HepG2 (cell line): ENCODE results near the gene DDX46. TPM values are rescaled to one million over a fixed set of nuclear protein-coding genes. Genes with fewer than 3 reads are reported as not detected.

Experiments
- ATF2 ChIP-seq: sonication (generic); formaldehyde crosslinking; IDR thresholded peaks from 2 replicates; pipeline ENCODE4 v1.4.0; 2020; ENCODE audit warnings: missing genetic modification reagents
- ATF4 ChIP-seq, 2 experiments: fragments of 450-650 bp in 1 of 2; sonication (generic) in 1 of 2; formaldehyde crosslinking; IDR thresholded peaks; 2 replicates each; pipeline versions ENCODE4 v1.5.0 to v1.8.0; 2020 to 2022; ENCODE audit warnings: mild to moderate bottlenecking in 1 of 2, missing genetic modification reagents in 1 of 2
- ERF ChIP-seq: IDR thresholded peaks from 2 replicates; pipeline ENCODE4 v1.6.1; 2018; ENCODE audit warnings: missing biosample characterization, missing genetic modification reagents
- ETV5 ChIP-seq: IDR thresholded peaks from 2 replicates; pipeline ENCODE4 v1.6.1; 2018; ENCODE audit warnings: missing biosample characterization, missing genetic modification reagents, inconsistent platforms, borderline replicate concordance
- FOXP1 ChIP-seq, 2 experiments: fragments of 450-650 bp in 1 of 2; IDR thresholded peaks; 2 replicates each; pipeline ENCODE4 v1.6.1; 2017 to 2018; ENCODE audit warnings: antibody characterized with exemption in 1 of 2
- KLF11 ChIP-seq: IDR thresholded peaks from 2 replicates; pipeline ENCODE4 v1.6.1; 2016; ENCODE audit warnings: missing compliant biosample characterization
- KMT2B ChIP-seq: IDR thresholded peaks from 2 replicates; pipeline ENCODE4 v1.6.1; 2016; ENCODE audit warnings: missing genetic modification reagents, missing compliant biosample characterization
- MYPOP ChIP-seq: sonication (generic); formaldehyde crosslinking; IDR thresholded peaks from 2 replicates; pipeline ENCODE4 v1.8.1; 2023; ENCODE audit warnings: mild to moderate bottlenecking, moderate library complexity, missing genetic modification reagents
- PATZ1 ChIP-seq: sonication (generic); formaldehyde crosslinking; IDR thresholded peaks from 2 replicates; pipeline ENCODE4 v1.4.0; 2020; ENCODE audit warnings: missing genetic modification reagents
- RCOR2 ChIP-seq: IDR thresholded peaks from 2 replicates; pipeline ENCODE4 v1.6.1; 2016; ENCODE audit warnings: missing biosample characterization, missing genetic modification reagents
- REXO4 ChIP-seq: sonication (generic); formaldehyde crosslinking; IDR thresholded peaks from 2 replicates; pipeline ENCODE4 v1.8.0; 2022; ENCODE audit warnings: missing genetic modification reagents, mild to moderate bottlenecking, borderline replicate concordance
- RNF2 ChIP-seq: fragments of 450-650 bp; conservative IDR thresholded peaks from 2 replicates; pipeline ENCODE4 v1.6.1; 2016; ENCODE audit warnings: low read depth
- SAP130 ChIP-seq: IDR thresholded peaks from 2 replicates; pipeline ENCODE4 v1.6.1; 2016; ENCODE audit warnings: low read depth
- TEAD3 ChIP-seq: optimal IDR thresholded peaks from 2 replicates; pipeline ENCODE3; 2016; ENCODE audit warnings: borderline replicate concordance
- XRCC5 ChIP-seq: fragments of 200-400 bp; formaldehyde crosslinking; optimal IDR thresholded peaks from 2 replicates; pipeline ENCODE3; 2017; ENCODE audit warnings: mild to moderate bottlenecking, low read length
- ZNF160 ChIP-seq: sonication (generic); formaldehyde crosslinking; IDR thresholded peaks from 2 replicates; pipeline ENCODE4 v1.8.0; 2022; ENCODE audit warnings: mild to moderate bottlenecking, inconsistent platforms, missing genetic modification reagents
- ZNF557 ChIP-seq: sonication (generic); formaldehyde crosslinking; IDR thresholded peaks from 2 replicates; pipeline ENCODE4 v1.4.0; 2020; ENCODE audit warnings: missing genetic modification reagents
- ZNF574 ChIP-seq: sonication (generic); formaldehyde crosslinking; IDR thresholded peaks from 2 replicates; pipeline ENCODE4 v1.4.0; 2020; ENCODE audit warnings: missing genetic modification reagents
- ZNF841 ChIP-seq: sonication (generic); formaldehyde crosslinking; IDR thresholded peaks from 2 replicates; pipeline ENCODE4 v1.8.1; 2023; ENCODE audit warnings: missing genetic modification reagents, borderline replicate concordance
- polyA plus RNA-seq, 8 experiments: library from polyadenylated mRNA; depleted of rRNA in 3 of 8; stranded (reverse) in 7 of 8; unstranded in 1 of 8; fragments of >200 nt; fragmentation: Illumina TruSeq in 4 of 8; extraction: Trizol in 4 of 8; gene quantifications; 2 replicates each; pipeline versions ENCODE4 v1.2.1 to v1.2.3, GENCODE V29; 2011 to 2016; ENCODE audit warnings: low read depth in 4 of 8, missing spikeins in 1 of 8, mixed read lengths in 1 of 8; ENCODE audit not compliant: insufficient read depth in 1 of 8
- total RNA-seq, 5 experiments: library from RNA; depleted of rRNA; stranded (reverse); fragments of >200 nt; fragmentation: Illumina TruSeq; extraction: Trizol; gene quantifications; 2 replicates each; pipeline ENCODE4 v1.2.3, GENCODE V29; 2016; ENCODE audit warnings: low read depth in 1 of 5

DDX46 gene
- total and polyA plus RNA-seq, 2 of the 13 experiments (the other 11 are each of a cell fraction or from before 2014, with no cell fraction given) = 27.3 to 59.3 TPM

GRCh38 chr5:134738963-134739661 is 19.5 kb upstream of the DDX46 start (continued):
- TF ChIP-seq XRCC5 (no peak), RNF2 (no peak), ATF2 (0 out of 2 replicates have a peak, but pooled peaks have one; percentile 31), KLF11 (CRISPR knock-in tag) (peak; percentile 87; the same call in 1 of the 2 replicates), MYPOP (no peak), RCOR2 (CRISPR knock-in tag) (0 out of 2 replicates have a peak, but pooled peaks have one; percentile 31), FOXP1 (IDR thresholded peaks at IDR 0.05) (no peak; the same call in 1 of the 2 replicates), FOXP1 (CRISPR knock-in tag; IDR thresholded peaks at IDR 0.05) (0 out of 2 replicates have a peak, but pooled peaks have one; percentile 25), KMT2B (CRISPR knock-in tag) (0 out of 2 replicates have a peak, but pooled peaks have one; percentile 56), SAP130 (CRISPR knock-in tag) (peak; percentile 52; the same call in 1 of the 2 replicates), PATZ1 (CRISPR knock-in tag) (peak; percentile 10; the same call in 1 of the 2 replicates), TEAD3 (CRISPR knock-in tag) (peak; percentile 40), ZNF574 (peak; percentile 42; the same call in 1 of the 2 replicates), ZNF160 (CRISPR knock-in tag) (0 out of 2 replicates have a peak, but pooled peaks have one; percentile 11), ZNF841 (no peak), ERF (peak; percentile 53; the same call in 1 of the 2 replicates), ETV5 (peak; percentile 29; the same call in 1 of the 2 replicates), REXO4 (no peak), ZNF557 (CRISPR knock-in tag) (peak; percentile 49; the same call in 1 of the 2 replicates), ATF4 (CRISPR knock-in tag; IDR thresholded peaks at IDR 0.05) (no peak)
